ENCODE data around the gene HMCN2. TPM values are rescaled to one million over a fixed set of nuclear protein-coding genes. Genes with fewer than 3 reads are reported as not detected.

HMCN2 gene
- polyA plus RNA-seq, 1 of the 3 experiments (the other 2 are of a cell fraction): 0.15 TPM

GRCh38 chr9:130260816-130261765, 4.5 kb upstream of the HMCN2 start:
- no peak for DNase-seq
- 63% methylated on average over 13 of the region's 16 CpGs for WGBS (ENCODE audit: low lambda C conversion rate)
- Histone ChIP-seq H3K9me2 (no peaks in the 10 kb centered on the region), H3K9ac (no peak overlapping the region), H3K4me2 (no peak overlapping the region), H2AFZ (ENCODE audit: low read depth) (no peak overlapping the region), H3F3A (replicated peaks; ENCODE audit: insufficient read depth) (no peaks in the 10 kb centered on the region), H4K20me1 (ENCODE audit: insufficient read depth) (no peaks in the 10 kb centered on the region), H3K79me2 (ENCODE audit: insufficient read depth) (no peaks in the 10 kb centered on the region), H3K27ac (ENCODE audit: low read depth in 2 of 2, low read length in 1 of 2) (no peak overlapping the region), H3K36me3 (replicated peaks in 1 of 2; ENCODE audit: control insufficient read depth in 1 of 2, insufficient read depth in 2 of 2, low read length in 1 of 2) (no peaks in the 10 kb centered on the region), H3K9me3 (no peaks in the 10 kb centered on the region), H3K4me3 (ENCODE audit: low read depth in 2 of 2, low read length in 1 of 2) (no peak overlapping the region), H3K27me3 (ENCODE audit: insufficient read depth) (peaks cover 26% of the 10 kb centered on the region), H3K4me1 (ENCODE audit: control insufficient read depth in 1 of 2, insufficient read depth in 2 of 2, low read depth in 1 of 2, low read length in 1 of 2) (peaks cover 0 to 13% of the 10 kb centered on the region in 2 experiments; a peak in 1 of 4 replicates)
- TF ChIP-seq PBX3 (IDR thresholded peaks at IDR 0.05) (no peak), YY1 (IDR thresholded peaks at IDR 0.05; ENCODE audit: low read depth) (no peak)
- POLR2A ChIA-PET: no interaction called here
- CTCF ChIA-PET: interaction anchor here (1.9 kb wide), 1 partner anchor 18 kb away, joined by 6 read pairs; no protein-coding TSS in a partner anchor

GRCh38 chr9:130262061-130262745, 3.4 kb upstream of the HMCN2 start:
- WGBS (ENCODE audit: low lambda C conversion rate): 75% methylated on average over 17 of the region's 17 CpGs
- Histone ChIP-seq H3K79me2 (ENCODE audit: insufficient read depth) (no peaks in the 10 kb centered on the region), H3F3A (replicated peaks; ENCODE audit: insufficient read depth) (no peaks in the 10 kb centered on the region), H3K36me3 (replicated peaks in 1 of 2; ENCODE audit: control insufficient read depth in 1 of 2, insufficient read depth in 2 of 2, low read length in 1 of 2) (no peaks in the 10 kb centered on the region), H3K4me3 (ENCODE audit: low read depth in 2 of 2, low read length in 1 of 2) (no peak overlapping the region), H2AFZ (ENCODE audit: low read depth) (no peak overlapping the region), H3K9ac (no peak overlapping the region), H3K9me3 (no peaks in the 10 kb centered on the region), H4K20me1 (ENCODE audit: insufficient read depth) (no peaks in the 10 kb centered on the region), H3K4me2 (no peak overlapping the region), H3K4me1 (ENCODE audit: control insufficient read depth in 1 of 2, insufficient read depth in 2 of 2, low read depth in 1 of 2, low read length in 1 of 2) (peaks cover 0 to 17% of the 10 kb centered on the region in 2 experiments; a peak in 1 of 4 replicates), H3K27me3 (ENCODE audit: insufficient read depth) (peaks cover 36% of the 10 kb centered on the region), H3K9me2 (no peaks in the 10 kb centered on the region), H3K27ac (ENCODE audit: low read depth in 2 of 2, low read length in 1 of 2) (no peak overlapping the region)
- no peak for DNase-seq
- CTCF ChIA-PET: interaction anchor here (1.1 to 7.1 kb wide), 4 partner anchors 20 to 79 kb away, joined by 4 to 69 read pairs (median 8); no protein-coding TSS in a partner anchor
- POLR2A ChIA-PET: no interaction called here
- TF ChIP-seq CHD2 (IDR thresholded peaks at IDR 0.05; ENCODE audit: low read length, partially characterized antibody) (no peak), RXRA (IDR thresholded peaks at IDR 0.05; ENCODE audit: borderline replicate concordance, low read depth) (no peak), EP300 (IDR thresholded peaks at IDR 0.05; ENCODE audit: borderline replicate concordance in 1 of 2, low read depth in 1 of 2, low read length in 1 of 2) (no peak), EZH2phosphoT487 (IDR thresholded peaks at IDR 0.05; ENCODE audit: borderline replicate concordance, low read depth) (no peak), SMC3 (IDR thresholded peaks at IDR 0.05; ENCODE audit: low read depth, low read length) (no peak), MXI1 (IDR thresholded peaks at IDR 0.05; ENCODE audit: low read depth, low read length) (no peak), FOXM1 (IDR thresholded peaks at IDR 0.05; ENCODE audit: low read depth) (no peak), POLR2AphosphoS5 (IDR thresholded peaks at IDR 0.05; ENCODE audit: low read depth, low read length) (no peak), SIN3A (IDR thresholded peaks at IDR 0.05; ENCODE audit: borderline replicate concordance, low read depth, low read length) (no peak), CTCF (IDR thresholded peaks at IDR 0.05) (no peak), JUND (IDR thresholded peaks at IDR 0.05) (no peak), IRF3 (IDR thresholded peaks at IDR 0.05; ENCODE audit: low read depth, low read length) (no peak), YY1 (IDR thresholded peaks at IDR 0.05; ENCODE audit: low read depth) (no peak), MEF2A (IDR thresholded peaks at IDR 0.05; ENCODE audit: borderline replicate concordance, low read depth) (no peak), REST (IDR thresholded peaks at IDR 0.05; ENCODE audit: low read depth, low read length) (no peak)
